ENCODE results near the gene SPOCK2.
A peak's percentile ranks its signal among the peaks of the same experiment; 100 is the strongest.
"Not testable (repeated sequence)": the region's sequence is repeated elsewhere in the genome, so short reads cannot be mapped to it uniquely, and the experiment has no call there.

The SPOCK2 gene

GRCh38 chr10:72048450-72049124 lies 39.8 kb downstream of the SPOCK2 start:
- DNase-seq: peak; percentile 95
- in situ Hi-C loops (cut with HindIII; ENCODE audit: low pct_ligation_motif_present, low pct_unique_long_range_greater_than_20kb, low sequenced_read_pairs): no loop called here

- DNase-seq: no peak
- in situ Hi-C loops (cut with HindIII; ENCODE audit: low pct_ligation_motif_present, low pct_unique_long_range_greater_than_20kb, low sequenced_read_pairs): no loop called here
These were observed 42.8 kb downstream of the SPOCK2 start for GRCh38 chr10:72045586-72045985.

GRCh38 chr10:72044417-72045041 lies 43.8 kb downstream of the SPOCK2 start:
- no peak for DNase-seq
- in situ Hi-C loops (cut with HindIII; ENCODE audit: low pct_ligation_motif_present, low pct_unique_long_range_greater_than_20kb, low sequenced_read_pairs): no loop called here

GRCh38 chr10:72043016-72043834 lies 45.1 kb downstream of the SPOCK2 start:
- in situ Hi-C loops (cut with HindIII; ENCODE audit: low pct_ligation_motif_present, low pct_unique_long_range_greater_than_20kb, low sequenced_read_pairs): no loop called here
- DNase-seq: no peak

- DNase-seq: no peak
- in situ Hi-C loops (cut with HindIII; ENCODE audit: low pct_ligation_motif_present, low pct_unique_long_range_greater_than_20kb, low sequenced_read_pairs): no loop called here
These were observed 46.9 kb downstream of the SPOCK2 start for GRCh38 chr10:72041491-72041890.

- no peak for DNase-seq
- in situ Hi-C loops (cut with HindIII; ENCODE audit: low pct_ligation_motif_present, low pct_unique_long_range_greater_than_20kb, low sequenced_read_pairs): no loop called here
These were observed 49.0 kb downstream of the SPOCK2 start for GRCh38 chr10:72039377-72039776.

- in situ Hi-C loops (cut with HindIII; ENCODE audit: low pct_ligation_motif_present, low pct_unique_long_range_greater_than_20kb, low sequenced_read_pairs): no loop called here
- DNase-seq: no peak
These were observed 49.8 kb downstream of the SPOCK2 start for GRCh38 chr10:72038458-72039001.

- no peak for DNase-seq
- in situ Hi-C loops (cut with HindIII; ENCODE audit: low pct_ligation_motif_present, low pct_unique_long_range_greater_than_20kb, low sequenced_read_pairs): no loop called here
These were observed 50.5 kb downstream of the SPOCK2 start for GRCh38 chr10:72037811-72038210.

GRCh38 chr10:72037266-72037665 lies 51.1 kb downstream of the SPOCK2 start:
- in situ Hi-C loops (cut with HindIII; ENCODE audit: low pct_ligation_motif_present, low pct_unique_long_range_greater_than_20kb, low sequenced_read_pairs): no loop called here
- DNase-seq: no peak

- in situ Hi-C loops (cut with HindIII; ENCODE audit: low pct_ligation_motif_present, low pct_unique_long_range_greater_than_20kb, low sequenced_read_pairs): no loop called here
- DNase-seq: no peak
These were observed 53.0 kb downstream of the SPOCK2 start for GRCh38 chr10:72035252-72035887.

GRCh38 chr10:72034761-72035160 lies 53.6 kb downstream of the SPOCK2 start:
- in situ Hi-C loops (cut with HindIII; ENCODE audit: low pct_ligation_motif_present, low pct_unique_long_range_greater_than_20kb, low sequenced_read_pairs): no loop called here
- DNase-seq: no peak

GRCh38 chr10:72034040-72034499 lies 54.3 kb downstream of the SPOCK2 start:
- in situ Hi-C loops (cut with HindIII; ENCODE audit: low pct_ligation_motif_present, low pct_unique_long_range_greater_than_20kb, low sequenced_read_pairs): no loop called here
- DNase-seq: no peak

- DNase-seq; in situ Hi-C loops (cut with HindIII; ENCODE audit: low pct_ligation_motif_present, low pct_unique_long_range_greater_than_20kb, low sequenced_read_pairs): not testable (repeated sequence)
These were observed 55.8 kb downstream of the SPOCK2 start for GRCh38 chr10:72032409-72033162.

GRCh38 chr10:72031706-72032105 lies 56.6 kb downstream of the SPOCK2 start:
- no peak for DNase-seq
- in situ Hi-C loops (cut with HindIII; ENCODE audit: low pct_ligation_motif_present, low pct_unique_long_range_greater_than_20kb, low sequenced_read_pairs): no loop called here

- DNase-seq: no peak
- in situ Hi-C loops (cut with HindIII; ENCODE audit: low pct_ligation_motif_present, low pct_unique_long_range_greater_than_20kb, low sequenced_read_pairs): no loop called here
These were observed 57.4 kb downstream of the SPOCK2 start for GRCh38 chr10:72030762-72031543.

GRCh38 chr10:72029414-72029813 lies 58.9 kb downstream of the SPOCK2 start:
- in situ Hi-C loops (cut with HindIII; ENCODE audit: low pct_ligation_motif_present, low pct_unique_long_range_greater_than_20kb, low sequenced_read_pairs): no loop called here
- DNase-seq: no peak

GRCh38 chr10:72027498-72027897 lies 60.9 kb downstream of the SPOCK2 start:
- no peak for DNase-seq
- in situ Hi-C loops (cut with HindIII; ENCODE audit: low pct_ligation_motif_present, low pct_unique_long_range_greater_than_20kb, low sequenced_read_pairs): no loop called here
